Measurements from ENCODE around the gene TGFB3.

The TGFB3 gene

DNA sequence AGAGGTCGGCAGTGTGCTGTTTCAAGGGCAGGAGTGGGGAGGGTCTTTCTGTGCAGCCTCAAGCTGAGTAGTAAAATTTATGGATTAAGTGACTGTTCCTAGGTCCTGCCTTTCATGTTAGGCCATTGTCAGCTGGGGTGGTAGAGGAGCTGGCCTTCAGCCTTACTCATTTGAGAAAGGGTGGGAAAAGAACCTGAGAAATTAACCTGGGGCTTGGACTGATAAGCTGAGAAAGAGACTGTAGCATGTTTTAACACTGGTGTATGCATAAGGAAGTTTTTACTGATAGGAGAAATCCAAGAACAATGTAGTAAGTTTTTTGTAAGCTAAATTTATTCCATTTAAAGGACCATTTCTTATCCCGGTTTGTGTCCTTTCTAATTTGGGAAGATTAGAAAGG lies 24.5 kb upstream of the TGFB3 start:
- TF ChIP-seq FOXP2 (optimal IDR thresholded peaks at IDR 0.05; ENCODE audit: borderline replicate concordance, extremely low read depth, extremely low read length, insufficient read depth) (no peak), TAF1 (IDR thresholded peaks at IDR 0.05; ENCODE audit: borderline replicate concordance, insufficient read depth, low read length) (no peak), POLR2AphosphoS5 (IDR thresholded peaks at IDR 0.05; ENCODE audit: low read depth, low read length) (no peak), SIN3A (IDR thresholded peaks at IDR 0.05; ENCODE audit: borderline replicate concordance, insufficient read depth, low read length) (no peak)

DNA sequence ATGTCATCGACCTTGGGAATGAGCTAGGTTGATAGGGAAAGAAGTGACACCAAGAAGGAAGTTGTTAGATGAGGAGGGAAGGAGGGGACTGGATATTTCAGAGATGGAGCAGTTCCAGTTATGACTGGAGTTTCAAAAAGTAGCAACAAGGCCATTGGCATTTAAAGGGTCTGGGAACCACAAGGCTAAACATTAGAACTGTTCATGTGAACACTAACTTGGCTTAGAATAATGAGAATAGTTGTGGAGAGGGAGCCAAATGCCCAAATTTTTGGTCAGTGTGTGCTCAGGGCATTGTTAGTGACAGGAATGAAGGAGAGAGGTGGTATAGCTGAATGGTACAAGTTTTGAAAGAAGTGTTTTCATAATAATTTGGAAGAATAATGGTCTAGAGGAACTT lies 20.6 kb upstream of the TGFB3 start:
- TF ChIP-seq FOXP2 (optimal IDR thresholded peaks at IDR 0.05; ENCODE audit: borderline replicate concordance, extremely low read depth, extremely low read length, insufficient read depth) (no peak), POLR2AphosphoS5 (IDR thresholded peaks at IDR 0.05; ENCODE audit: low read depth, low read length) (no peak)

DNA sequence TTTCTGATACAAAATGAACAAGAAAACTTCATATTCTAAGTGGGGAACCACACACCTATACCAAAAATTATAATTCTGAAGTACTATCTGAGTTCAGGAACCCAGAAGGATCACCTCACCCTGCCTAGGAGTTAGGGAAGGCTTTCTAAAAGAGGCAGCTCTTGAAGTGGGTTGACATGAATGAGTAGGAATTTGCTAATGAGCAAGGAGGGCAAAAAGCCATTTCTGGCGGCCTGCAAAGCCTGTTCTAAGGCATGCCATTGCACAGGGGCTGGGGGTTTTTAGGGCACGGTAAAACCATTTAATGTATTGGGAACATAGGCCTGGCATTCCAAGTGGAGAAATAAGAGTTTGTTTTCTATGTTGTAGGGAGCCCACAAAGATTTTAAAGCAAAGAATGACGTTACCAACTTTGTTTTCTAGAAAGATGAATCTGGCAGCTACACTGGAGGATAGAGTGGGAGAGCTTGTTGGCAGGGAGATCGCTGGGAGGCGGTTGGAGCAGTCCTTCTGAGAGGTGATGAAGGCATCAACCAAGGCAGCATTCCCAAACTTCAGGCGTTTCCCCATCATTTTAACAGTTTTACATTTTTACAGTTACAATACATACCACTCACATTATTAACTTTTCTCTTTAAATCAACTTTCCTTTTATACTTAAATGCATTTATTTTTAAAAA lies 17.9 kb upstream of the TGFB3 start:
- TF ChIP-seq TAF1 (IDR thresholded peaks at IDR 0.05; ENCODE audit: borderline replicate concordance, insufficient read depth, low read length) (no peak), FOXP2 (optimal IDR thresholded peaks at IDR 0.05; ENCODE audit: borderline replicate concordance, extremely low read depth, extremely low read length, insufficient read depth) (no peak), SIN3A (IDR thresholded peaks at IDR 0.05; ENCODE audit: borderline replicate concordance, insufficient read depth, low read length) (no peak), POLR2AphosphoS5 (IDR thresholded peaks at IDR 0.05; ENCODE audit: low read depth, low read length) (no peak)
- TF ChIP-seq, protein P1, sequence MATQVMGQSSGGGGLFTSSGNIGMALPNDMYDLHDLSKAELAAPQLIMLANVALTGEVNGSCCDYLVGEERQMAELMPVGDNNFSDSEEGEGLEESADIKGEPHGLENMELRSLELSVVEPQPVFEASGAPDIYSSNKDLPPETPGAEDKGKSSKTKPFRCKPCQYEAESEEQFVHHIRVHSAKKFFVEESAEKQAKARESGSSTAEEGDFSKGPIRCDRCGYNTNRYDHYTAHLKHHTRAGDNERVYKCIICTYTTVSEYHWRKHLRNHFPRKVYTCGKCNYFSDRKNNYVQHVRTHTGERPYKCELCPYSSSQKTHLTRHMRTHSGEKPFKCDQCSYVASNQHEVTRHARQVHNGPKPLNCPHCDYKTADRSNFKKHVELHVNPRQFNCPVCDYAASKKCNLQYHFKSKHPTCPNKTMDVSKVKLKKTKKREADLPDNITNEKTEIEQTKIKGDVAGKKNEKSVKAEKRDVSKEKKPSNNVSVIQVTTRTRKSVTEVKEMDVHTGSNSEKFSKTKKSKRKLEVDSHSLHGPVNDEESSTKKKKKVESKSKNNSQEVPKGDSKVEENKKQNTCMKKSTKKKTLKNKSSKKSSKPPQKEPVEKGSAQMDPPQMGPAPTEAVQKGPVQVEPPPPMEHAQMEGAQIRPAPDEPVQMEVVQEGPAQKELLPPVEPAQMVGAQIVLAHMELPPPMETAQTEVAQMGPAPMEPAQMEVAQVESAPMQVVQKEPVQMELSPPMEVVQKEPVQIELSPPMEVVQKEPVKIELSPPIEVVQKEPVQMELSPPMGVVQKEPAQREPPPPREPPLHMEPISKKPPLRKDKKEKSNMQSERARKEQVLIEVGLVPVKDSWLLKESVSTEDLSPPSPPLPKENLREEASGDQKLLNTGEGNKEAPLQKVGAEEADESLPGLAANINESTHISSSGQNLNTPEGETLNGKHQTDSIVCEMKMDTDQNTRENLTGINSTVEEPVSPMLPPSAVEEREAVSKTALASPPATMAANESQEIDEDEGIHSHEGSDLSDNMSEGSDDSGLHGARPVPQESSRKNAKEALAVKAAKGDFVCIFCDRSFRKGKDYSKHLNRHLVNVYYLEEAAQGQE (IDR thresholded peaks at IDR 0.05; ENCODE audit: insufficient read depth in 1 of 2, low read depth in 2 of 2, low read length in 2 of 2) = no peak

DNA sequence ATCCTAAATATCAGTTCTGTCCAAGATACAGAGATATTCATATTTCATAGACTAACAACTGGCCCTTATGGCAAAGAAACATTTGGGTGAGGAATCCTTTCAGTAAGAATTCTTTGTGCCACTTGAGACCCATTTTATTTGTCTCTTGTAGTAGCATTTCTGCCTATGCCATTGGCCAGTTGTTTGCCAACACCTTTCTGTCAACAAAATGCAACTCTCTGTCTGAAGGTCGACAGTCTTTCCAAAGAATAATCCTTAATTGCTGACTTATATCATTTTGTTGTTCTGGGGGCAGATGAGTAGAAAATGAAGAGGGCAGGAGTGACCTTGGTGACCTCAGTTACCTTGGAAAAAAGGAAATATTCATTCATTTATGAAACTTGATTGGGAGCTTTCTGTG lies 14.7 kb upstream of the TGFB3 start:
- TF ChIP-seq, protein P1 (IDR thresholded peaks at IDR 0.05; ENCODE audit: insufficient read depth in 1 of 2, low read depth in 2 of 2, low read length in 2 of 2) = no peak
- TF ChIP-seq TAF1 (IDR thresholded peaks at IDR 0.05; ENCODE audit: borderline replicate concordance, insufficient read depth, low read length) = no peak
- no peak for TF ChIP-seq SIN3A (IDR thresholded peaks at IDR 0.05; ENCODE audit: borderline replicate concordance, insufficient read depth, low read length)
- TF ChIP-seq FOXP2 (optimal IDR thresholded peaks at IDR 0.05; ENCODE audit: borderline replicate concordance, extremely low read depth, extremely low read length, insufficient read depth) = no peak
- no peak for TF ChIP-seq POLR2AphosphoS5 (IDR thresholded peaks at IDR 0.05; ENCODE audit: low read depth, low read length)

DNA sequence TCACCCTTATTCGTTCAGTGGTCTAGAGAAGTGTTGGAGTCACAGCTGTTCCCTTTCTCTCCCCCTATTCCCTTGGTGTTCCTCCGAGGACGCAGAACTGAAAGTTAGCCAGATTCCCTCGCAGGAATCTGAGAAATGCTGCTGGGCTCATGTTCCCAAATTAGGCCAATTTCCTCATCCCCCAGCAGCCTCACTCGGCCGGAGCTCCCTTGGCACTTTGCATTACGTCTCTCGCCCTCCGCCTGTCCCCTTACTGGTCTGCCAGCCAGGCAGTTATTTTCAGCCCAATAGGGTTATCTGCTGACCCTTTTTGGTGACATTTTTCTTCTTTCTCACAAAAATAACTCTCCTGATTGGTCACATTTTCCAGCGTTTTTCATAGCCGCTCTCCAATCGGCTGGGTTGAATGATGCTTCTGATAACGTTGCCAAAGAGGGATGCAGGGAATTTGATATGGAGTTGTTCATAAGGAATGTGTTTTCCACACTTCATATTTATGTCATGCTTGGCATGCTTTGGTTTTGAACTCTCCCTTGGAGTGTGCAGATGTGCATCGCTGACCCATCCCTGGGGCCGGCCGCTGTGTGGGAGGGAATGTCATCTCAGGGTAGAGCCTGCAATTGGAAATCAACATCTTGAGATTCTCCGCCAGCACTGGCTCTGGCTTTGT lies 13.7 kb upstream of the TGFB3 start:
- TF ChIP-seq TAF1 (IDR thresholded peaks at IDR 0.05; ENCODE audit: borderline replicate concordance, insufficient read depth, low read length) (no peak), POLR2AphosphoS5 (IDR thresholded peaks at IDR 0.05; ENCODE audit: low read depth, low read length) (no peak), SIN3A (IDR thresholded peaks at IDR 0.05; ENCODE audit: borderline replicate concordance, insufficient read depth, low read length) (no peak), FOXP2 (optimal IDR thresholded peaks at IDR 0.05; ENCODE audit: borderline replicate concordance, extremely low read depth, extremely low read length, insufficient read depth) (no peak)
- TF ChIP-seq, protein P1 (IDR thresholded peaks at IDR 0.05; ENCODE audit: insufficient read depth in 1 of 2, low read depth in 2 of 2, low read length in 2 of 2) = no peak

DNA sequence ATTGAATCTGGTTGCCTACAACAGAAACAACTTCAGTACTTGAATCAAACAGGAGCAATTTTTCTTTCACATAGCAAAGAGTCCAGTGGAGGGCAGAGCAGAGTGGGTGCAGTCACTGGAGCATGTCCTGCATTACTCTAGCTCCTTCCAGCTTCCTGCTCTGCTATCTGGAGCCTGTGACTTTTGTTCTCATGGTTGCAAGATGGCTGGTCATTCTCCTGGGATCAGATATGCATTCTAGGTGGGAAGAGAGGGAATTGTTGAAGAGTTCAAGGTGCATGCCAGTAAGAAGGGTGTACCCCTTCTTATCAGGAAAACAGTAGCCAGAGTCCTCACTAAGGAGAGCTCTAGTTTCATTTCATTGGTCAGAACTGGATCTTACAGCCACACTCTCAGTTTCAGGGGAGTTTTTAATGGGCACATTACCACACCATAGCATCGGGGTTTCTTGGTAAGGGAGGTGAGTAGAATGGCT lies 11.8 kb upstream of the TGFB3 start:
- TF ChIP-seq, protein P1 (IDR thresholded peaks at IDR 0.05; ENCODE audit: insufficient read depth in 1 of 2, low read depth in 2 of 2, low read length in 2 of 2) = no peak
- TF ChIP-seq TAF1 (IDR thresholded peaks at IDR 0.05; ENCODE audit: borderline replicate concordance, insufficient read depth, low read length) (no peak), SIN3A (IDR thresholded peaks at IDR 0.05; ENCODE audit: borderline replicate concordance, insufficient read depth, low read length) (no peak), POLR2AphosphoS5 (IDR thresholded peaks at IDR 0.05; ENCODE audit: low read depth, low read length) (no peak), FOXP2 (optimal IDR thresholded peaks at IDR 0.05; ENCODE audit: borderline replicate concordance, extremely low read depth, extremely low read length, insufficient read depth) (no peak)

All from PFSK-1 (cell line).